ENCODE measurements around the gene SMO. TPM values are rescaled to one million over a fixed set of nuclear protein-coding genes. Genes with fewer than 3 reads are reported as not detected.

The SMO gene
- total RNA-seq, 1 experiment from 2014 or later = not detected

DNA sequence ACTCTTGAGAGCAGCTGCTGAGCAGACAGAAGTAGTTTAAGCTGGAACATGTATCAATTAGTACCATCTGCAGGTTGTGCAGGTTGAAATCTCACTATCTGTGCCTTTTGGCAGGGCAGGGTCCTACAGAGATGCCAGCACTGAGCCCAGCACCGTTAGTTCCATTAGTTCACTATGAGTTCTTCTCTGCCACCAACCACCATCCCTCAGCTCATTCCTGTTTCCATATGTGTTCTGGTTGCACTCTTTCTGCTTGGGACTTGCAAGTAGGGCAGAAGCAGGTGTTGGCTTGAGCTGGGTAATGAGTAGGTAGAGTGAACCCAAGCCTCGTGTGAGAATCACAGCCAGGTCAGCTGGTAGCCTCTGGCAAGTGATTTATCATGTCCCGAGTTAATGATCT, 2.8 kb downstream of the SMO start:
- no peaks in the 10 kb centered on the region for H3K4me1 Mint-ChIP-seq (ENCODE audit: insufficient read depth, unreplicated experiment)

DNA sequence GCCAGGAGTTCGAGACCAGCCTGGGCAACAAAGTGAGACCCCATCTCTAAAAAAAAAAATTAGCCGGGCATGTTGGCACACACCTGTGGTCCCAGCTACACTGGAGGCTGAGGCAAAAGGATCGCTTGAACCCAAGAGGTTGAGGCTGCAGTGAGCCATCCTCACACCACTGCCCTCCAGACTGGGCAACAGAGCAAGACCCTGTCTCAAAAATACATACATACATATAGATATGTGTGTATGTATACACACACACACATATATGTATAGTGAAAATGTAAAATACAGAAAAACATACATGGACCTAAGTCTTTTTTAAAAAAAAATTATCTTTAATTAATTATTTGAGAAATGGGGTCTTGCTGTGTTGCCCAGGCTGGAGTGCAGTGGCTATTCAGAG, 5.5 kb downstream of the SMO start:
- no peak overlapping the region for H3K27ac Mint-ChIP-seq (ENCODE audit: low read depth, unreplicated experiment)
- intact Hi-C loops (cut with micrococcal nuclease) = no loop called here

More for the DNA sequence above, 2.8 kb downstream of the SMO start:
- TF ChIP-seq, protein P1, sequence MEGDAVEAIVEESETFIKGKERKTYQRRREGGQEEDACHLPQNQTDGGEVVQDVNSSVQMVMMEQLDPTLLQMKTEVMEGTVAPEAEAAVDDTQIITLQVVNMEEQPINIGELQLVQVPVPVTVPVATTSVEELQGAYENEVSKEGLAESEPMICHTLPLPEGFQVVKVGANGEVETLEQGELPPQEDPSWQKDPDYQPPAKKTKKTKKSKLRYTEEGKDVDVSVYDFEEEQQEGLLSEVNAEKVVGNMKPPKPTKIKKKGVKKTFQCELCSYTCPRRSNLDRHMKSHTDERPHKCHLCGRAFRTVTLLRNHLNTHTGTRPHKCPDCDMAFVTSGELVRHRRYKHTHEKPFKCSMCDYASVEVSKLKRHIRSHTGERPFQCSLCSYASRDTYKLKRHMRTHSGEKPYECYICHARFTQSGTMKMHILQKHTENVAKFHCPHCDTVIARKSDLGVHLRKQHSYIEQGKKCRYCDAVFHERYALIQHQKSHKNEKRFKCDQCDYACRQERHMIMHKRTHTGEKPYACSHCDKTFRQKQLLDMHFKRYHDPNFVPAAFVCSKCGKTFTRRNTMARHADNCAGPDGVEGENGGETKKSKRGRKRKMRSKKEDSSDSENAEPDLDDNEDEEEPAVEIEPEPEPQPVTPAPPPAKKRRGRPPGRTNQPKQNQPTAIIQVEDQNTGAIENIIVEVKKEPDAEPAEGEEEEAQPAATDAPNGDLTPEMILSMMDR (IDR thresholded peaks at IDR 0.05; ENCODE audit: unreplicated experiment) = no peak
- ChIA-PET CTCF (interaction anchor here (0.5 to 1.0 kb wide), 4 partner anchors 16 to 419 kb away, joined by 3 to 5 read pairs (median 3); partner anchors contain the start of gene TSPAN33), POLR2A (no interaction called here)
- intact Hi-C loops (cut with micrococcal nuclease) = no loop called here
- Mint-ChIP-seq H3K4me3 (ENCODE audit: unreplicated experiment) (no peak overlapping the region), H3K27me3 (ENCODE audit: insufficient read depth, unreplicated experiment) (peaks cover 52% of the 10 kb centered on the region), H3K27ac (ENCODE audit: low read depth, unreplicated experiment) (no peak overlapping the region), H3K9me3 (ENCODE audit: unreplicated experiment) (no peaks in the 10 kb centered on the region), H3K36me3 (ENCODE audit: insufficient read depth, unreplicated experiment) (no peaks in the 10 kb centered on the region)
- DNase-seq (ENCODE audit: unreplicated experiment) = no peak
- BruUV-seq (replicated peaks) = no TSS peak

DNA sequence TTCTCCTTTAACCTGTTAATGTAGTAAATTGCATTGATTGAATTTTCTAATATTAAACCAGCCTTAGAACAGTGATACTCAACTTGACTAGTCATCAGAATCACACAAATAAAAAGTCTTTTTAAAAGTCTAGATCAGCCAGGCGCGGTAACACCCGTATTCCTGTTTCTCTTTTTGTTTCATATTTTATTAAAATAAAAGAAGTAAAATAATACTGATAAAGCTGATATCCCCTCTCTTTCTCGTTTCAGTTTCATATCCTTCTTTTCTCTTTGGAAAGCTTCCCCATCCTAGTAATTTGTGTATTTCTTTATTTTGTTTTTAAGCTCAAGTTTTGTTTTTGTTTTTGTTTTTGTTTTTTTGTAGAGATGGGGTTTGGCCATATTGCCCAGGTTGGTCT, 9.3 kb downstream of the SMO start:
- H3K9me3 Mint-ChIP-seq (ENCODE audit: unreplicated experiment) = no peaks in the 10 kb centered on the region
- DNase-seq (ENCODE audit: unreplicated experiment) = no peak
- intact Hi-C loops (cut with micrococcal nuclease) = no loop called here
- peaks cover 36% of the 10 kb centered on the region for H3K27me3 Mint-ChIP-seq (ENCODE audit: insufficient read depth, unreplicated experiment)
- H3K4me1 Mint-ChIP-seq (ENCODE audit: insufficient read depth, unreplicated experiment) = no peaks in the 10 kb centered on the region
- CTCF ChIA-PET = interaction anchor here (0.8 to 1.3 kb wide), 5 partner anchors 11 to 100 kb away, joined by 3 to 6 read pairs (median 4); no protein-coding TSS in a partner anchor
- no TSS peak for BruUV-seq (replicated peaks)
- TF ChIP-seq, protein P1 (IDR thresholded peaks at IDR 0.05; ENCODE audit: unreplicated experiment) = no peak
- POLR2A ChIA-PET = no interaction called here
- no peak overlapping the region for H3K27ac Mint-ChIP-seq (ENCODE audit: low read depth, unreplicated experiment)
- H3K4me3 Mint-ChIP-seq (ENCODE audit: unreplicated experiment) = no peak overlapping the region
- no peaks in the 10 kb centered on the region for H3K36me3 Mint-ChIP-seq (ENCODE audit: insufficient read depth, unreplicated experiment)

More for the DNA sequence above, 5.5 kb downstream of the SMO start:
- no TSS peak for BruUV-seq (replicated peaks)
- H3K27me3 Mint-ChIP-seq (ENCODE audit: insufficient read depth, unreplicated experiment) = peaks cover 56% of the 10 kb centered on the region
- no peaks in the 10 kb centered on the region for H3K36me3 Mint-ChIP-seq (ENCODE audit: insufficient read depth, unreplicated experiment)
- POLR2A ChIA-PET = interaction anchor here (0.7 kb wide), 1 partner anchor 25 kb away, joined by 3 read pairs; no protein-coding TSS in a partner anchor
- no peak for DNase-seq (ENCODE audit: unreplicated experiment)
- CTCF ChIA-PET = interaction anchor here (0.9 to 1.9 kb wide), 3 partner anchors 20 to 31 kb away, joined by 3 to 10 read pairs (median 4); no protein-coding TSS in a partner anchor
- H3K9me3 Mint-ChIP-seq (ENCODE audit: unreplicated experiment) = no peaks in the 10 kb centered on the region
- H3K4me3 Mint-ChIP-seq (ENCODE audit: unreplicated experiment) = no peak overlapping the region
- TF ChIP-seq, protein P1 (IDR thresholded peaks at IDR 0.05; ENCODE audit: unreplicated experiment) = no peak
- H3K4me1 Mint-ChIP-seq (ENCODE audit: insufficient read depth, unreplicated experiment) = no peaks in the 10 kb centered on the region

DNA sequence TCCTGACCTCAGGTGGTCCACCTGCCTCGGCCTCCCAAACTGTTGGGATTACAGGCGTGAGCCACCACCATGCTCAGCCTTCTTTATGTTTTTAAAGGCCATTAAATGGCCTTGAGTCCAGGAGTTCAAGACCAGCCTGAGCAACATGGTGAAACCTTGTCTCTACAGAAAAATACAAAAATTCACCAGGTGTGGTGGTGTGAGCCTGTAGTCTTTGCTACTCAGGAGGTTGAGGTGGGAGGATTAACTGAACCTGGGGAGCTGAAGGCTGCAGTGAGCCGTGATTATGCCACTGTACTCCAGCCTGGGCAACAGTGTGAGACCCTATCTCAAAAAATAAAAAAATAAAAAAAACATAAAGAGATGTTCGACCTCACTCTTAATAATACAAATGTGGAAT, 11.0 kb downstream of the SMO start:
- TF ChIP-seq, protein P1 (IDR thresholded peaks at IDR 0.05; ENCODE audit: unreplicated experiment) = no peak
- no peaks in the 10 kb centered on the region for H3K36me3 Mint-ChIP-seq (ENCODE audit: insufficient read depth, unreplicated experiment)
- ChIA-PET POLR2A (interaction anchor here (0.7 kb wide), 1 partner anchor 13 kb away, joined by 3 read pairs; no protein-coding TSS in a partner anchor), CTCF (interaction anchor here (1.5 to 2.2 kb wide), 2 partner anchors 10 to 19 kb away, joined by 6 read pairs; no protein-coding TSS in a partner anchor)
- DNase-seq (ENCODE audit: unreplicated experiment) = no peak
- BruUV-seq (replicated peaks) = no TSS peak
- H3K27ac Mint-ChIP-seq (ENCODE audit: low read depth, unreplicated experiment) = no peak overlapping the region
- no peaks in the 10 kb centered on the region for H3K9me3 Mint-ChIP-seq (ENCODE audit: unreplicated experiment)
- no peak overlapping the region for H3K4me3 Mint-ChIP-seq (ENCODE audit: unreplicated experiment)
- intact Hi-C loops (cut with micrococcal nuclease) = no loop called here
- H3K27me3 Mint-ChIP-seq (ENCODE audit: insufficient read depth, unreplicated experiment) = peaks cover 31% of the 10 kb centered on the region
- no peaks in the 10 kb centered on the region for H3K4me1 Mint-ChIP-seq (ENCODE audit: insufficient read depth, unreplicated experiment)
